GM12872 (cell line): ENCODE measurements around the gene ABI3BP.

Experiments used
- CTCF ChIP-seq: IDR thresholded peaks from 3 replicates; pipeline ENCODE4 v1.5.1; 2011; ENCODE audit warnings: low read depth, mild to moderate bottlenecking, low read length, moderate library complexity; ENCODE audit not compliant: insufficient read depth

The ABI3BP gene

GRCh38 chr3:100775669-100776068, 217.6 kb downstream of the ABI3BP start:
- no peak for TF ChIP-seq CTCF

GRCh38 chr3:100775226-100775625, 218.0 kb downstream of the ABI3BP start:
- TF ChIP-seq CTCF = no peak

GRCh38 chr3:100769693-100770092, 223.5 kb downstream of the ABI3BP start:
- TF ChIP-seq CTCF = no peak

- TF ChIP-seq CTCF = no peak
These were observed 227.2 kb downstream of the ABI3BP start for GRCh38 chr3:100766069-100766468.

- no peak for TF ChIP-seq CTCF
These were observed 227.7 kb downstream of the ABI3BP start for GRCh38 chr3:100765437-100765975.

GRCh38 chr3:100761951-100762350, 231.3 kb downstream of the ABI3BP start:
- no peak for TF ChIP-seq CTCF

GRCh38 chr3:100761211-100761942, 231.8 kb downstream of the ABI3BP start:
- peak; percentile 54 for TF ChIP-seq CTCF
